Left lung (tissue), 10 donors: Measurements from ENCODE around the gene CDH12. TPM values are rescaled to one million over a fixed set of nuclear protein-coding genes. Genes with fewer than 3 reads are reported as not detected.
A peak's percentile ranks its signal among the peaks of the same experiment; 100 is the strongest.

Experiments
- ATAC-seq: fragments of 200-7000 bp; cut with Tn5 transposase; one replicate; pipeline ENCODE4 v1.9.1; 2020; ENCODE audit warnings: moderate library complexity
- DNase-seq, 4 donors: peaks; one replicate each; pipeline ENCODE4 v3.0.0-alpha.2; 2013 to 2020
- H3K27ac ChIP-seq, 2 donors: fragments of 200-600 bp; sonication (generic) in 1 of 2; one replicate each; pipeline versions ENCODE4 v1.5.0 to v1.8.0; 2020 to 2021
- H3K27me3 ChIP-seq, 2 donors: fragments of 200-600 bp; sonication (generic) in 1 of 2; one replicate each; pipeline versions ENCODE4 v1.5.0 to v1.8.0; 2020 to 2021
- H3K36me3 ChIP-seq, 2 donors: fragments of 200-600 bp; sonication (generic) in 1 of 2; one replicate each; pipeline versions ENCODE4 v1.5.0 to v1.8.0; 2020 to 2021
- H3K4me1 ChIP-seq, 2 donors: fragments of 200-600 bp; one replicate each; pipeline ENCODE4 v1.8.0; 2021
- H3K4me3 ChIP-seq, 2 donors: fragments of 200-600 bp; sonication (generic) in 1 of 2; one replicate each; pipeline versions ENCODE4 v1.5.0 to v1.8.0; 2020 to 2021; ENCODE audit warnings: mild to moderate bottlenecking in 1 of 2
- H3K9me3 ChIP-seq, 2 donors: fragments of 200-600 bp; sonication (generic) in 1 of 2; one replicate each; pipeline versions ENCODE4 v1.5.0 to v1.8.0; 2020 to 2021
- intact Hi-C, 2 donors: fragments of 100-400 bp; cut with DNase I; formaldehyde crosslinking; loops; one replicate each; pipeline versions ENCODE4 v1.11.2 to v1.14.2; 2022
- polyA plus RNA-seq, 6 donors: library from polyadenylated mRNA; unstranded; fragments of 120-200 nt; gene quantifications; one replicate each; pipeline ENCODE4 v1.2.1, GENCODE V29; 2013; ENCODE audit not compliant: insufficient read length in 6 of 6
- total RNA-seq, 2 donors: library from RNA; stranded (reverse); fragmentation: NEBNext Ultra II Directional; extraction: Animal tissue kit (Norgen Biotek cat#: 25700); gene quantifications; one replicate each; pipeline ENCODE4 v1.2.1, GENCODE V29; 2021
- TF ChIP-seq, protein P1 (sequence below), 2 donors: fragments of 200-600 bp; sonication (generic) in 1 of 2; IDR thresholded peaks; one replicate each; pipeline versions ENCODE4 v1.5.0 to v1.8.0; 2021; ENCODE audit warnings: antibody characterized with exemption in 2 of 2
- donor health status: DM: no; HTN: yes; CAD: no.
- donor health status: DM: no; HTN: no; CAD: no.

CDH12 gene
- total and polyA plus RNA-seq, 8 donors: 2.6 to 6.5 (median 5.2) TPM; not detected in 2

- TF ChIP-seq, protein P1, sequence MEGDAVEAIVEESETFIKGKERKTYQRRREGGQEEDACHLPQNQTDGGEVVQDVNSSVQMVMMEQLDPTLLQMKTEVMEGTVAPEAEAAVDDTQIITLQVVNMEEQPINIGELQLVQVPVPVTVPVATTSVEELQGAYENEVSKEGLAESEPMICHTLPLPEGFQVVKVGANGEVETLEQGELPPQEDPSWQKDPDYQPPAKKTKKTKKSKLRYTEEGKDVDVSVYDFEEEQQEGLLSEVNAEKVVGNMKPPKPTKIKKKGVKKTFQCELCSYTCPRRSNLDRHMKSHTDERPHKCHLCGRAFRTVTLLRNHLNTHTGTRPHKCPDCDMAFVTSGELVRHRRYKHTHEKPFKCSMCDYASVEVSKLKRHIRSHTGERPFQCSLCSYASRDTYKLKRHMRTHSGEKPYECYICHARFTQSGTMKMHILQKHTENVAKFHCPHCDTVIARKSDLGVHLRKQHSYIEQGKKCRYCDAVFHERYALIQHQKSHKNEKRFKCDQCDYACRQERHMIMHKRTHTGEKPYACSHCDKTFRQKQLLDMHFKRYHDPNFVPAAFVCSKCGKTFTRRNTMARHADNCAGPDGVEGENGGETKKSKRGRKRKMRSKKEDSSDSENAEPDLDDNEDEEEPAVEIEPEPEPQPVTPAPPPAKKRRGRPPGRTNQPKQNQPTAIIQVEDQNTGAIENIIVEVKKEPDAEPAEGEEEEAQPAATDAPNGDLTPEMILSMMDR (IDR thresholded peaks at IDR 0.05): no peak
- Histone ChIP-seq H3K27ac (no peak overlapping the region), H3K9me3 (no peaks in the 10 kb centered on the region), H3K27me3 (no peaks in the 10 kb centered on the region), H3K36me3 (no peaks in the 10 kb centered on the region), H3K4me3 (no peak overlapping the region), H3K4me1 (no peaks in the 10 kb centered on the region)
- DNase-seq (no peak), ATAC-seq (no peak)
- intact Hi-C loops: no loop called here
These were observed 174.3 kb downstream of the CDH12 start for GRCh38 chr5:22678886-22679285.

GRCh38 chr5:22673131-22673530 lies 180.0 kb downstream of the CDH12 start:
- H3K4me1 ChIP-seq: no peaks in the 10 kb centered on the region
- no peak overlapping the region for H3K4me3 ChIP-seq
- H3K27me3 ChIP-seq: no peaks in the 10 kb centered on the region
- TF ChIP-seq, protein P1 (IDR thresholded peaks at IDR 0.05): no peak
- intact Hi-C loops: no loop called here
- no peak for ATAC-seq
- peak in 2 of 4 donors; percentile 35 to 39 for DNase-seq
- H3K27ac ChIP-seq: no peak overlapping the region
- no peaks in the 10 kb centered on the region for H3K9me3 ChIP-seq
- H3K36me3 ChIP-seq: no peaks in the 10 kb centered on the region

- Histone ChIP-seq H3K27me3 (no peaks in the 10 kb centered on the region), H3K36me3 (no peaks in the 10 kb centered on the region), H3K4me1 (no peaks in the 10 kb centered on the region), H3K9me3 (no peaks in the 10 kb centered on the region), H3K27ac (no peak overlapping the region), H3K4me3 (no peak overlapping the region)
- intact Hi-C loops: no loop called here
- TF ChIP-seq, protein P1 (IDR thresholded peaks at IDR 0.05): no peak
- DNase-seq (no peak), ATAC-seq (no peak)
These were observed 183.8 kb downstream of the CDH12 start for GRCh38 chr5:22669345-22669744.

GRCh38 chr5:22665801-22666200 lies 187.3 kb downstream of the CDH12 start:
- no peak overlapping the region for H3K4me3 ChIP-seq
- no peaks in the 10 kb centered on the region for H3K9me3 ChIP-seq
- H3K27me3 ChIP-seq: no peaks in the 10 kb centered on the region
- H3K27ac ChIP-seq: no peak overlapping the region
- DNase-seq: no peak
- H3K4me1 ChIP-seq: no peaks in the 10 kb centered on the region
- ATAC-seq: no peak
- TF ChIP-seq, protein P1 (IDR thresholded peaks at IDR 0.05): no peak
- no peaks in the 10 kb centered on the region for H3K36me3 ChIP-seq
- intact Hi-C loops: no loop called here

DNA sequence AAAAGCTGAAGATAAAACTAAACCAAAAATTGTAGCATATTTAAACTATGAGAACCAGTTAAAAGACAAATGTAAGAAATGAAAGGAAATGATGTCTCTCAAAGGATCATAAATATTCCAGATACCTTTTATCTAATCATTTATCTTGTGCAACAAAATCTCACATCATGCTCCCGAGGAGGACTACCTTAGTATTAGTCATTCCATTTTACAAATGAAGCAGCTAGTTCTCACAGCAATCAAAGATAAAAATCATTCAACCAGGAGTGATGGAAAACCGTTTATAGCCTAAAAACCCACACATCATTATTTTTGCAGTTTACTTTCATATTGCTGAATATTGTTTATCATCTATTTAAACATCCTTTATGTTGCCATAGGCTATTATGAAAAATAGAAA lies 190.0 kb downstream of the CDH12 start:
- H3K27me3 ChIP-seq: no peaks in the 10 kb centered on the region
- H3K9me3 ChIP-seq: no peaks in the 10 kb centered on the region
- no peaks in the 10 kb centered on the region for H3K4me1 ChIP-seq
- H3K4me3 ChIP-seq: no peak overlapping the region
- H3K27ac ChIP-seq: no peak overlapping the region
- TF ChIP-seq, protein P1 (IDR thresholded peaks at IDR 0.05): no peak
- ATAC-seq: no peak
- intact Hi-C loops: no loop called here
- DNase-seq: peak in 1 of 4 donors; percentile 8
- no peaks in the 10 kb centered on the region for H3K36me3 ChIP-seq
